GM21825 (cell line): ENCODE results near the gene MYH14.
"Not testable (repeated sequence)": the region's sequence is repeated elsewhere in the genome, so short reads cannot be mapped to it uniquely, and the experiment has no call there.

ENCODE experiments used
- ATAC-seq: cut with Tn5 transposase; IDR thresholded peaks from one replicate; pipeline ENCODE4 v1.9.1; 2021; ENCODE audit warnings: mild to moderate bottlenecking, moderate library complexity; ENCODE audit not compliant: unreplicated experiment

The MYH14 gene

GRCh38 chr19:50223439-50223716 lies 20.0 kb downstream of the MYH14 start:
- ATAC-seq: no peak

DNA sequence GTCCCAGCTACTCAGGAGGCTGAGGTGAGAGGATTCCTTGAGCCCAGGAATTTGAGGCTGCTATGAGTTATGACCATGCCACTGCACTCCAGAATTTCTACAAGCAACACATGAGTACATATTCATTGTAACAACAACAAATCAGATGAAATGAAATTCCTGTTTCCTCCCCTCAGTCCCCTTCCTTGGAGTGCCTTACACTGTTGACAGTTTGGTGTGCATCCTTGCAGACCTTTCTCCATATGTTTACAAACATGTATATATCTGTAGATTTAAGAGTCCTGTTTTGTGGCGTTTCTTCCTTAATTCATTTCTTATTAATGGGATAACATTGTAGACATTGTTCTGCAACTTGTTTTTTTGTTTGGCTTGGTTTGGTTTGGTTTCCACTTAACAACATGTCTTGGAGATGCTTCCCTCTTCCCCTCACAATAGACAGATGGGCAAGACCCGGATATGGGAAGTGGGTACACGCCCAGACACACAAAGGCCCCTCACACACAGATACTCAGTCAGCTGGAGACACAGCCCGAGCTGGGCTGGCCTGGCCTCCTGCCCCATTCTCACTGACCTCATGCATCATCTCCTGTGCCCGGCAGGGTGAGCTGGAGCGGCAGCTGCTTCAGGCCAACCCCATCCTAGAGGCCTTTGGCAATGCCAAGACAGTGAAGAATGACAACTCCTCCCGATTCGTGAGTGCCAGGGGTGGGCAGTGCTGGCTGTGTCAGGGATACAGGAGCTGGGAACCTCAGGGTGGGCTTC lies 21.7 kb downstream of the MYH14 start:
- no peak for ATAC-seq

- ATAC-seq: no peak
Measured at GRCh38 chr19:50226536-50226935, 23.1 kb downstream of the MYH14 start.

- ATAC-seq: not testable (repeated sequence)
Measured at GRCh38 chr19:50228153-50228552, 24.7 kb downstream of the MYH14 start.

DNA sequence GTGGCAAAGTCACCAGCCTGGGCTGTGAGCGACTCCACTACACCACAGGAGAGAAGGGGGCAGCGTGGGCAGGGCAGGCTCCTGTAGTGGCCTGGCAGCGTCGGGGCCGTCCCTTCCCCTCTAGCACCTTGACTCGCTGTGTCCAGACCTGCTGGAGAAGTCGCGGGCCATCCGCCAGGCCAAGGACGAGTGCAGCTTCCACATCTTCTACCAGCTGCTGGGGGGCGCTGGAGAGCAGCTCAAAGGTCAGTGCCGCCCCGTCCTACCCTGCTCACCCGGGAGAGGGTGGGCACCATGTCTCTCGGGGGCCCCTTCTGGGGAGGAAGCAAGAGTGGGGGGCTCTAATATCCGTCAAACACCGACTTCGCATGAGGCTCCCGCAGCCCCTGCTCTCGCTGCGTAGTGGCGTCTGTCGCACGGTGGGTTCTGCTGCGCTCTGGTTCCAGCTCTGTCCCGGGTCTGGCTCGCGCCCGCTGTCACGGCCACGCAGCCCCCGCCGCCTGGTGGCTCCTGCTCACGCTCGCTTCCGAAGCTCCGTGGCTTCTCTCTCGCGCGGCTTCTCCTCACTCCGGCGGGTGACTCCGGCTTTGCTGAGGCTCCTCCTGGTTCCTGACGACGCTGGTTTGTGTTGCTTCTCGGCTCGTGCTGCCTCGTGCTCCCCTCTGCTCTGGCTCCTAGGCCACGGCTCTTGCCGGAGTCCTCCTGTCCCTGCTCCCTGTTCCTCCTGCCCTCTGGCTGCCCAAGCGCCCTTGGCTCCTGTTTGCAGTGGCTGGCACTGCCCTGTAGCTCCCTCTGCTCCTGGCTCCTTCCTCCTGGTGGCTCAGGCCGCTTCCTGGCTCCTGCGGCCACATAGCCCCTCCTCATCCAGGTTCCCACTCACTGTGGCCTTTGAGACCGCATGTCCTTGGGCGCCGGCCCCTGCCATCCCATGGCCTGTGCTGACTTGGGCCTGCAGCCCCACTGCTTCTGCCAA lies 27.2 kb downstream of the MYH14 start:
- ATAC-seq: no peak

DNA sequence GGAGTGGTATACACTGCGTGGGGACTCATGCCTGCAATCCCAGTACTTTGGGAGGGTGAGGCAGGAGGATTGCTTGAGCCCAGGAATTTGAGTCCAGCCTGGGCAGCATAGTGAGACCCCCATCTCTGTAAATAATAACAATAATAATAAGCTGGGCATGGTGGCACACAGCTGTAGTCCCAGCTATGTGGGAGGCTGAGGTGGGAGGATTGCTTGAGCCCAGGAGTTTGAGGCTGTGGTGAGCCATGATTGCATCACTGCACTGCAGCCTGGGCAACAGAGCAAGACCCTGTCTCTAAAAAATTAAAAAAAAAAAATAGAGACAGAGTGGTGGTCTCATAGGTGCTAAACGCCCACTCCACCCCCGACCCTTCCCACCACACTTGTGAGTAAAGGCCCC lies 28.0 kb downstream of the MYH14 start:
- not testable (repeated sequence) for ATAC-seq

DNA sequence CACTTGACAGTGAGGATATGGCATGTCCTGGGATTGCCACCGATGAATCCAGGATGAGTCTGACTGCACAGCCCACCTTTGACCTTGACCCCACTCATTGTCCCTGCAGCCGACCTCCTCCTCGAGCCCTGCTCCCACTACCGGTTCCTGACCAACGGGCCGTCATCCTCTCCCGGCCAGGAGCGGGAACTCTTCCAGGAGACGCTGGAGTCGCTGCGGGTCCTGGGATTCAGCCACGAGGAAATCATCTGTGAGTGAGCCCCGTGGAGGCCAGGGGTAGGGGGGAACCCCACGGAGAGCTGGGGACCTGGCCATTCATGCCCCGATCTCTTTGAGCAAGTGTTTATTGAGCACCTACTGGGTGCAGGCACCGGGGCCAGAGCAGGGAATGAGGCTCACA lies 28.4 kb downstream of the MYH14 start:
- ATAC-seq: no peak

DNA sequence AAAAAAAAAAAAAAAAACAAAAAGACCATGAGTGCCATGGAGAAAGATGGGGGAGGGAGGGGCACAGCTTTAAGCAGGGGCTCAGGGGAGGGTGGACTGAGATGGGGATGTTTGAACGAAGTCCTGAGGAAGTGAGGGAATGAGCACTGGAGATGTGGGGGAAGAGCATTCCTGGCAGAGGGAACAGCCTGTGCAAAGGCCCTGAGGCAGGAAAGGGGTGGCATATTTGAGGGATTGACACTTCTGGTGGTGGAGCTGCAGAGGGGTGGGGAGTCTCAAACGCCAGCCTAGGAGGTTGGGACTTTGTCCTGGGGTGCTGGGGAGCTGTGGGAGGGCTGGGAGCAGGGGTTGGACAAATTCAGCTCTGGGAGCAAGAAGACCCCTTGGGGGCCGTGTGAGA lies 29.2 kb downstream of the MYH14 start:
- ATAC-seq: no peak

DNA sequence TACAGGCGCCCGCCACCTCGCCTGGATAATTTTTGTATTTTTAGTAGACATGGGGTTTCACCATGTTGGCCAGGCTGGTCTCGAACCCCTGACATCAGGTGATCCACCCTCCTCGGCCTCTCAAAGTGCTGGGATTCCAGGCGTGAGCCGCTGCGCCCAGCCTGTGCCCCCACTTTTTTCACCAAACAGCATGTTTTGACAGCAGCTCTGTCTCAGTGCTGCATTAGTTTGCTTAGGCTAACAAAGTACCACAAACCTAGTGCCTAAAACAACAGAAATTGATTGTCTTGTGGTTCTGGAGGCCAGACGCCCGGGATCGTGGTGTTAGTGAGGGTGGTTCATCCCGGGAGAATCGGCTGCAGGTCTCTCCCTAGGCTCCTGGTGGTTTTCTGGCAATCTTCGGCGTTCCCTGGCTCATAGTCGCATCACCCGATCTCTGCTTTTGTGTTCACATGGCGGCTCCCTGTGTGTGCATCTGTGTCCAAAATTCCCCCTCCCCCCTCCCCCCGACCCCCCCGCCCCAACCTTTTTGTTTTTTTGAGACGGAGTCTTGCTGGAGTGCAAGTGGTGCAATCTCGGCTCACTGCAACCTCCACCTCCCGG lies 30.0 kb downstream of the MYH14 start:
- no peak for ATAC-seq

GRCh38 chr19:50237493-50237892 lies 34.1 kb downstream of the MYH14 start:
- ATAC-seq: not testable (repeated sequence)

GRCh38 chr19:50238043-50238442 lies 34.6 kb downstream of the MYH14 start:
- no peak for ATAC-seq

GRCh38 chr19:50239921-50240590 lies 36.6 kb downstream of the MYH14 start:
- no peak for ATAC-seq

DNA sequence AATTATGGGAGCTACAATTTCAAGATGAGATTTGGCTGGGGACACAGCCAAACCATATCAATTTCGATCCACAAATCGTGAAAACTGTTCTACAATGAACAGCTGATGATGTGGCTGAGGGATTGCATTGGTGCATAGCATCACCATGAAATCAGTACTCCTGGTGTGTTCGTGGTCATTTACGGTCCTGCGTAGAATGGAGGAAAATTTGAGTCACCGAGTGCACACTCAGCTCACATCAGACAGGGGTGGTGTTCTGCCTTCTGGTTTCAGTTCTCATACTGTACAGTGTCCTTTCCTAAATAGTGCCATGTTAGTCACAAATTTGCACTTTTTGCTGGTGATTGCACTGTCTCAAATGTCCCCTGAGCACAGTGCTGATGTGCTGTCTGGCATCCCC lies 39.2 kb downstream of the MYH14 start:
- ATAC-seq: no peak

DNA sequence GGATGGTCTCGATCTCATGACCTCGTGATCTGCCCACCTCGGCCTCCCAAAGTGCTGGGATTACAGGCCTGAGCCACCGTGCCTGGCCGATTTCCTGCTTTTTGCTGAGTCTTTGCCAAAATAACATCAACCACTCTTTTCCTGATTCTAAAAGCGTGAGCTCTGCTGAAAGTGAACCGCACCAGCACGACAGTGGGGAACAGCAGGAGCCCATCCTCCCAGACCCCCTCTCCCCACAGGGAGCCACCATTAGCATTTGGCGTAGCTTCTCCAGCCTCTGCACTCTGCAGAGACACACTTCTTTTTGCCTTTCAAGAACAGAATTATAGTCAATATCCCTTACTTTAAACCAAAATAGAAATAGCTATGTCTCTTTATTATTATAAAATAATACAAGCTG lies 41.3 kb downstream of the MYH14 start:
- ATAC-seq: no peak

- no peak for ATAC-seq
Measured at GRCh38 chr19:50248413-50248812, 45.0 kb downstream of the MYH14 start.

DNA sequence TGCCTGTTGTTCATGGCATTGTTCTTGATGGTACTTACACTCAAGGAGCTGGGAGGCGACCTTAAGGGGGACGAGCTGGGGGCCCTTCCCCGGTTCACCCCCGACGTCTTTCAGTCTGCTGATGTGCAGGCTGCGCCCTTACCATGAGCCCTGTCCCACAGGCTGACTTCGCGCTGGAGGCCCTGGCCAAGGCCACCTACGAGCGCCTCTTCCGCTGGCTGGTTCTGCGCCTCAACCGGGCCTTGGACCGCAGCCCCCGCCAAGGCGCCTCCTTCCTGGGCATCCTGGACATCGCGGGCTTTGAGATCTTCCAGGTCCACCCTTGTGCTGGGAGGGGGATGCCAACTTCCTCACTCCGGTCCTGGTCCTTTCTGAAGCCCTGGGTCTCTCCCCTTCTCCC lies 45.4 kb downstream of the MYH14 start:
- no peak for ATAC-seq

- no peak for ATAC-seq
Measured at GRCh38 chr19:50249636-50250035, 46.2 kb downstream of the MYH14 start.

DNA sequence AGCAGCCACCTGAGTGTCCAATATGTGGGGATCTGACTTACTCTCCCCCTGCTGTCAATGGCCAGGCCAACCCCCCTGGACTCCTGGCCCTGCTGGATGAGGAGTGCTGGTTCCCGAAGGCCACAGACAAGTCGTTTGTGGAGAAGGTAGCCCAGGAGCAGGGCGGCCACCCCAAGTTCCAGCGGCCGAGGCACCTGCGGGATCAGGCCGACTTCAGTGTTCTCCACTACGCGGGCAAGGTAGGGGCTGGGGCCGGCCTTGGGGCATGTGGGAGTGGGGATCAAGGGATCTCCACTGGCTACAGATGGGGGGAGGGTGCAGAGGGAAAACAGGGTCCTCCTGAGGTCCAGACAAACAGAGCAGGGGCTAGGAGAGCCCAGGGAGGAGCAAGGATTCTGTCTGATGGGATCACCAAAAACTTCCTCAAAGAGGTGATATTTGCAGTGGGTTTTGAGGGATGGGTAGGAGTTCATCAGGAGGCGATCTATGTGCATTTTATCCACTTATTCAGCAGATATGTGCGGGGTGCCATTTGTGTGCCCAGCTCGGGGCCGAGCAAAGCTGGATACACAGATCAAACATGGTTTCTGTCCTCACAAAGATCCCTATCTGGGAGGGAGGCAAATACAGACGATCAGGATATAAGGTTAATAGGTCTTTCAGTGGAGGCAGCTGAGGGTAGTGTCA lies 47.2 kb downstream of the MYH14 start:
- no peak for ATAC-seq

GRCh38 chr19:50252111-50252886 lies 48.9 kb downstream of the MYH14 start:
- no peak for ATAC-seq

DNA sequence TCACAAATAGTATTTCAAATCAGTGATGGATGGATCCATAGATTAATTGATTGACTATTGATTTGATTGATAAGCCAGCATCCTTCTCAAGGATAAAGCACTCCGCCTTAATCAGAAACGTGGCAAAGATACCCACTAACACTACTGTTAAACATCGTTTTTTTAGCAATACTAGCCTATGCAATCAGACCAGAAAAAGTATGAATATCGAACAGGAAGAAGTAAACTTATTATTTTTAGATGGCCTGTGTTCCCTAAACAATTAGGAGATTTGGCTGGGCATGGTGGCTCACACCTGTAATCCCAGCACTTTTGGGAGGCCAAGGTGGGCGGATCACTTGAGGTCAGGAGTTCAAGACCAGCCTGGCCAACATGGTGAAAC lies 49.5 kb downstream of the MYH14 start:
- no peak for ATAC-seq
